K562 (cell line): Measurements from ENCODE around the gene LRRC7. TPM values are rescaled to one million over a fixed set of nuclear protein-coding genes. Genes with fewer than 3 reads are reported as not detected.

Experiments
- ATAC-seq: fragments of 200-7000 bp; cut with Tn5 transposase; 3 replicates; pipeline ENCODE4 v1.9.1; 2020; ENCODE audit warnings: moderate library complexity
- BruUV-seq: library from RNA; stranded (reverse); fragments of 400-500 nt; replicated peaks from 2 replicates; lab custom pipeline; 2021; lab: Mats Ljungman, UMichigan
- CTCF ChIA-PET: fragments of 300-600 bp; formaldehyde crosslinking; extraction: SDS; loops from one replicate; lab custom pipeline; 2021; ENCODE audit warnings: low intra/inter-chr PET ratio; lab: Yijun Ruan, JAX
- POLR2A ChIA-PET: fragments of 300-600, 350-650 bp; sonication (Branson Sonifier 250); formaldehyde crosslinking; extraction: SDS; loops from one replicate; lab custom pipeline; 2021; ENCODE audit warnings: antibody characterized with exemption, inconsistent platforms; lab: Yijun Ruan, JAX
- DNase-seq, 4 experiments: peaks; one replicate each; pipeline versions ENCODE4 v3.0.0 to v3.0.0-alpha.2; 2011 to 2018; ENCODE audit warnings: low spot score in 3 of 4, mixed read lengths in 3 of 4; ENCODE audit errors: extremely low read depth in 1 of 4
- FAIRE-seq: peaks from 2 replicates; lab custom pipeline; 2011; peaks lifted over from hg19 to GRCh38; lab: Jason Lieb, UNC
- H2AFZ ChIP-seq: 2 replicates; pipeline ENCODE4 v1.6.0; 2011; ENCODE audit warnings: low read depth, low read length, control low read depth, inconsistent platforms
- H3K27ac ChIP-seq: fragments of 200-600 bp; 3 replicates; pipeline ENCODE4 v1.8.0; 2011; ENCODE audit warnings: low read depth, mild to moderate bottlenecking, control low read depth, inconsistent platforms, low read length, moderate library complexity, mixed read lengths; ENCODE audit errors: extremely low read depth
- H3K27me3 ChIP-seq, 2 experiments: fragments of 300-600 bp in 1 of 2; 2 replicates in 1 of 2; 3 replicates in 1 of 2; pipeline versions ENCODE4 v1.6.0 to v1.8.0; 2011; ENCODE audit warnings: inconsistent platforms in 2 of 2, low read length in 2 of 2, mild to moderate bottlenecking in 1 of 2, mixed read lengths in 1 of 2, moderate library complexity in 1 of 2; ENCODE audit not compliant: control insufficient read depth in 2 of 2, insufficient read depth in 2 of 2
- H3K36me3 ChIP-seq: fragments of 300-600 bp; 3 replicates; pipeline ENCODE4 v1.8.0; 2011; ENCODE audit warnings: mild to moderate bottlenecking, low read length, inconsistent platforms; ENCODE audit not compliant: control insufficient read depth, insufficient read depth
- H3K4me1 ChIP-seq, 2 experiments: fragments of 200-600 bp in 1 of 2; replicated peaks in 1 of 2; 2 replicates in 1 of 2; 3 replicates in 1 of 2; pipeline versions ENCODE4 v1.5.1 to v1.8.0; 2011; ENCODE audit warnings: inconsistent platforms in 2 of 2, low read length in 2 of 2, mild to moderate bottlenecking in 1 of 2, mixed read lengths in 1 of 2, moderate library complexity in 1 of 2; ENCODE audit not compliant: control insufficient read depth in 2 of 2, insufficient read depth in 2 of 2
- H3K4me2 ChIP-seq: 2 replicates; pipeline ENCODE4 v1.6.1; 2011; ENCODE audit warnings: low read length, control low read depth, inconsistent platforms, mixed read lengths; ENCODE audit not compliant: insufficient read depth
- H3K4me3 ChIP-seq: fragments of 200-600 bp; sonication (generic), shearing (Covaris generic); 2 replicates; pipeline ENCODE4 v1.5.1; 2016; ENCODE audit warnings: control low read depth, inconsistent platforms
- H3K79me2 ChIP-seq: fragments of 200-600 bp; 3 replicates; pipeline ENCODE4 v1.8.0; 2011; ENCODE audit warnings: low read length, inconsistent platforms; ENCODE audit not compliant: control insufficient read depth, insufficient read depth
- H3K9ac ChIP-seq, 2 experiments: 2 replicates each; pipeline versions ENCODE4 v1.6.0 to v1.6.1; 2011; ENCODE audit warnings: low read depth in 2 of 2, low read length in 2 of 2, control low read depth in 1 of 2, inconsistent platforms in 1 of 2, mild to moderate bottlenecking in 1 of 2, mixed read lengths in 1 of 2; ENCODE audit not compliant: insufficient read depth in 1 of 2
- H3K9me1 ChIP-seq: one replicate; pipeline ENCODE4 v1.6.0; 2011; ENCODE audit warnings: inconsistent platforms, mild to moderate bottlenecking, low read length, moderate library complexity; ENCODE audit not compliant: control insufficient read depth, insufficient read depth
- H3K9me3 ChIP-seq: replicated peaks from 2 replicates; pipeline ENCODE4 v1.5.1; 2011; ENCODE audit warnings: low read depth, low read length, inconsistent platforms; ENCODE audit not compliant: control insufficient read depth, insufficient read depth
- H4K20me1 ChIP-seq: replicated peaks from 2 replicates; pipeline ENCODE4 v1.6.1; 2011; ENCODE audit warnings: low read length, inconsistent platforms, mixed read lengths; ENCODE audit not compliant: control insufficient read depth, insufficient read depth
- ARNT ChIP-seq, 2 experiments: fragments of 450-650 bp; IDR thresholded peaks; 2 replicates each; pipeline ENCODE4 v1.6.1; 2016; ENCODE audit warnings: mild to moderate bottlenecking in 1 of 2
- BDP1 ChIP-seq: IDR thresholded peaks from 3 replicates; pipeline ENCODE4 v1.6.1; 2011; ENCODE audit not compliant: insufficient read length, insufficient read depth
- CBX2 ChIP-seq: fragments of 200-600 bp; sonication (generic); IDR thresholded peaks from one replicate; pipeline ENCODE4 v1.6.1; 2012; ENCODE audit warnings: mild to moderate bottlenecking, low read length, inconsistent platforms; ENCODE audit not compliant: insufficient read depth, poor library complexity, severe bottlenecking
- CREB5 ChIP-seq: fragments of 250-450 bp; sonication (Bioruptor Pico); IDR thresholded peaks from 2 replicates; pipeline ENCODE4 v1.5.0; 2020; ENCODE audit warnings: mild to moderate bottlenecking
- CREM ChIP-seq: IDR thresholded peaks from 2 replicates; pipeline ENCODE4 v1.6.1; 2014; ENCODE audit warnings: antibody characterized with exemption, low read depth
- CXXC5 ChIP-seq: fragments of 250-450 bp; sonication (Bioruptor Pico); IDR thresholded peaks from 2 replicates; pipeline ENCODE4 v1.8.0; 2022; ENCODE audit warnings: inconsistent platforms, mild to moderate bottlenecking, moderate library complexity
- ELF4 ChIP-seq: fragments of 450-650 bp; formaldehyde crosslinking; IDR thresholded peaks from 2 replicates; pipeline ENCODE4 v1.4.0; 2022; ENCODE audit warnings: missing genetic modification characterization
- ESRRB ChIP-seq: fragments of 250-450 bp; sonication (Bioruptor Pico); IDR thresholded peaks from 2 replicates; pipeline ENCODE4 v1.5.0; 2020; ENCODE audit warnings: mild to moderate bottlenecking, moderate library complexity, borderline replicate concordance
- EWSR1 ChIP-seq: fragments of 450-650 bp; IDR thresholded peaks from 2 replicates; pipeline ENCODE4 v1.6.1; 2018; ENCODE audit warnings: borderline replicate concordance, mild to moderate bottlenecking, low read depth, moderate library complexity; ENCODE audit not compliant: partially characterized antibody
- FUS ChIP-seq: fragments of 200-400 bp; formaldehyde crosslinking; optimal IDR thresholded peaks from 2 replicates; pipeline ENCODE3; 2017; ENCODE audit warnings: low read depth, low read length
- GABPA ChIP-seq: fragments of 200-800 bp; sonication (Bioruptor generic); conservative IDR thresholded peaks from 2 replicates; pipeline ENCODE4 v1.6.1; 2016; ENCODE audit warnings: low read depth, missing genetic modification characterization, missing compliant biosample characterization
- HDAC2 ChIP-seq: fragments of 450-650 bp; IDR thresholded peaks from 2 replicates; pipeline ENCODE4 v1.6.1; 2016; ENCODE audit warnings: mild to moderate bottlenecking
- HMBOX1 ChIP-seq: sonication (generic); IDR thresholded peaks from 2 replicates; pipeline ENCODE4 v1.6.1; 2016
- MBD2 ChIP-seq: sonication (generic); IDR thresholded peaks from 2 replicates; pipeline ENCODE4 v1.6.1; 2016; ENCODE audit warnings: low read depth, borderline replicate concordance
- MCM2 ChIP-seq: fragments of 450-650 bp; IDR thresholded peaks from 2 replicates; pipeline ENCODE4 v1.6.1; 2017; ENCODE audit warnings: low read depth, mild to moderate bottlenecking
- PTRF ChIP-seq: fragments of 450-650 bp; IDR thresholded peaks from 2 replicates; pipeline ENCODE4 v1.6.1; 2016; ENCODE audit warnings: mild to moderate bottlenecking, missing genetic modification characterization, missing compliant biosample characterization
- RFX1 ChIP-seq: fragments of 450-650 bp; IDR thresholded peaks from 2 replicates; pipeline ENCODE4 v1.6.1; 2016; ENCODE audit warnings: mild to moderate bottlenecking, moderate library complexity
- RFX7 ChIP-seq: fragments of 250-450 bp; sonication (Bioruptor Pico); IDR thresholded peaks from 2 replicates; pipeline ENCODE4 v1.5.1; 2021; ENCODE audit warnings: mild to moderate bottlenecking
- SMARCB1 ChIP-seq: IDR thresholded peaks from 2 replicates; pipeline ENCODE4 v1.6.1; 2011; ENCODE audit warnings: improper control_type of control experiment, low read depth; ENCODE audit not compliant: insufficient read length
- STAG1 ChIP-seq: sonication (generic); formaldehyde crosslinking; IDR thresholded peaks from 2 replicates; pipeline ENCODE4 v1.5.0; 2020; ENCODE audit warnings: missing genetic modification reagents, borderline replicate concordance
- ZNF124 ChIP-seq: sonication (generic); formaldehyde crosslinking; IDR thresholded peaks from 2 replicates; pipeline ENCODE4 v1.8.1; 2022; ENCODE audit warnings: missing genetic modification reagents
- ZNF165 ChIP-seq: fragments of 250-450 bp; sonication (Bioruptor Pico); IDR thresholded peaks from 2 replicates; pipeline ENCODE4 v1.4.0; 2020; ENCODE audit warnings: borderline replicate concordance
- ZNF586 ChIP-seq: fragments of 450-650 bp; formaldehyde crosslinking; conservative IDR thresholded peaks from 2 replicates; pipeline ENCODE4 v1.4.0; 2020; ENCODE audit warnings: mild to moderate bottlenecking, moderate library complexity
- WGBS: fragments of 100-300 bp; shearing (Covaris generic); methylation state at CpG from one replicate; pipeline ENCODE4 v1.1.6; 2016; ENCODE audit warnings: low coverage, mixed read lengths; ENCODE audit not compliant: insufficient coverage; ENCODE audit errors: missing lambda C conversion rate; 5-methylcytosine and 5-hydroxymethylcytosine counted together
- in situ Hi-C: fragments of 300-500 bp; cut with MboI; formaldehyde crosslinking; loops from 4 replicates; pipeline ENCODE4 v1.15.0; 2018; ENCODE audit warnings: inconsistent platforms, mixed read lengths
- intact Hi-C: fragments of 100-400 bp; cut with micrococcal nuclease; formaldehyde crosslinking; loops from 2 replicates; pipeline ENCODE4 v1.14.2; 2022
- polyA plus RNA-seq, 8 experiments: library from polyadenylated mRNA; depleted of rRNA in 4 of 8; stranded (reverse) in 5 of 8; unstranded in 3 of 8; fragments of >200 nt; fragmentation: Nextera tagmentation in 2 of 8; fragmentation: Illumina TruSeq in 1 of 8; extraction: Ambion mirVana in 2 of 8; extraction: Trizol in 1 of 8; gene quantifications; 2 replicates each; pipeline versions ENCODE4 v1.2.1 to v1.2.3, GENCODE V29; 2011 to 2014; ENCODE audit warnings: inconsistent platforms in 1 of 8, missing spikeins in 1 of 8
- total RNA-seq, 7 experiments: library from RNA; depleted of rRNA in 6 of 7; stranded (reverse); fragments of >200 nt in 6 of 7; fragmentation: Illumina TruSeq in 2 of 7; extraction: Trizol in 2 of 7; gene quantifications; 2 replicates each; pipeline versions ENCODE4 v1.2.1 to v1.2.3, GENCODE V29; 2011 to 2021; ENCODE audit warnings: low replicate concordance in 1 of 7

The LRRC7 gene
- total and polyA plus RNA-seq, 9 of the 15 experiments (the other 6 are each of a cell fraction or from before 2014, with no cell fraction given), result 0.09 to 0.94 (median 0.49) TPM

- no peak for TF ChIP-seq EWSR1
- no peak for TF ChIP-seq ZNF586
- no peak for TF ChIP-seq RFX7 (CRISPR knock-in tag)
- no peak for TF ChIP-seq ZNF124 (CRISPR knock-in tag)
These were observed 83.1 kb downstream of the LRRC7 start (continued) for GRCh38 chr1:69650779-69651178.

- in situ Hi-C loops, result no loop called here
- Histone ChIP-seq H3K36me3 (no peaks in the 10 kb centered on the region), H3K9me3 (no peaks in the 10 kb centered on the region), H3K4me3 (no peak overlapping the region), H3K4me2 (no peak overlapping the region), H3K27ac (no peak overlapping the region), H2AFZ (no peak overlapping the region), H3K79me2 (no peaks in the 10 kb centered on the region), H3K9ac (no peak overlapping the region), H3K9me1 (no peaks in the 10 kb centered on the region), H4K20me1 (no peaks in the 10 kb centered on the region), H3K27me3 (no peaks in the 10 kb centered on the region), H3K4me1 (no peaks in the 10 kb centered on the region)
- intact Hi-C loops, result no loop called here
- DNase-seq (no peak), FAIRE-seq (no peak), ATAC-seq (no peak)
- TF ChIP-seq BDP1 (no peak), GABPA (no peak), MCM2 (no peak), ESRRB (no peak), CBX2 (no peak), CREB5 (no peak), PTRF (tag) (no peak), FUS (no peak), CXXC5 (CRISPR knock-in tag) (no peak), HDAC2 (no peak), MBD2 (no peak), CREM (no peak), RFX1 (no peak), SMARCB1 (no peak), STAG1 (CRISPR knock-in tag) (no peak), HMBOX1 (no peak), ARNT (IDR thresholded peaks at IDR 0.05) (no peak), ZNF165 (no peak), ELF4 (CRISPR knock-in tag) (no peak)
- ChIA-PET CTCF (no interaction called here), POLR2A (no interaction called here)
- no TSS peak for BruUV-seq
- WGBS, result 0% methylated on average over 1 of the region's 1 CpG
These were observed 83.9 kb downstream of the LRRC7 start for GRCh38 chr1:69651656-69652055.
